ENCODE measurements around the gene HHAT.

- TF ChIP-seq EZH2 (IDR thresholded peaks at IDR 0.05; ENCODE audit: insufficient read depth, poor library complexity, severe bottlenecking) (no peak), EZH2phosphoT487 (IDR thresholded peaks at IDR 0.05; ENCODE audit: insufficient read depth, low read depth) (no peak)
These were observed 211.6 kb downstream of the HHAT start for GRCh38 chr1:210540288-210540687.

Measured in GM23248 (cell line).